Left ventricle myocardium inferior (tissue), 1 donor: ENCODE data around the gene TESK2. TPM values are rescaled to one million over a fixed set of nuclear protein-coding genes. Genes with fewer than 3 reads are reported as not detected.

Source experiments
- DNase-seq: peaks from one replicate; pipeline ENCODE4 v3.0.0-alpha.2; 2020
- H3K27ac ChIP-seq: fragments of 200-600 bp; replicated peaks from 2 replicates; pipeline ENCODE4 v1.8.0; 2021
- H3K27me3 ChIP-seq: fragments of 200-600 bp; 2 replicates; pipeline ENCODE4 v1.8.0; 2021; ENCODE audit warnings: low read depth
- H3K36me3 ChIP-seq: fragments of 200-600 bp; 2 replicates; pipeline ENCODE4 v1.8.0; 2021
- H3K4me1 ChIP-seq: fragments of 200-600 bp; 2 replicates; pipeline ENCODE4 v1.8.0; 2021
- H3K4me3 ChIP-seq: fragments of 200-600 bp; 2 replicates; pipeline ENCODE4 v1.8.0; 2021; ENCODE audit warnings: mild to moderate bottlenecking, moderate library complexity
- H3K9me3 ChIP-seq: fragments of 200-600 bp; replicated peaks from 2 replicates; pipeline ENCODE4 v1.8.0; 2021
- intact Hi-C: fragments of 100-400 bp; cut with micrococcal nuclease; formaldehyde crosslinking; loops from one replicate; pipeline ENCODE4 v1.11.0; 2022
- total RNA-seq: library from RNA; stranded (reverse); fragmentation: NEBNext Ultra II Directional; extraction: Animal tissue kit (Norgen Biotek cat#: 25700); gene quantifications from one replicate; pipeline ENCODE4 v1.2.1, GENCODE V29; 2021
- TF ChIP-seq, protein P1 (sequence below): fragments of 200-600 bp; IDR thresholded peaks from 2 replicates; pipeline ENCODE4 v1.8.0; 2021; ENCODE audit warnings: antibody characterized with exemption, mild to moderate bottlenecking, borderline replicate concordance
- donor health status: DM: no; HTN: yes; CAD: no; lungs with severe emphysema.

Gene TESK2
- total RNA-seq, 1 donor from 2014 or later = 1.4 TPM

- Histone ChIP-seq H3K27me3 (no peaks in the 10 kb centered on the region), H3K4me1 (peaks cover 40% of the 10 kb centered on the region), H3K36me3 (peaks cover 7% of the 10 kb centered on the region), H3K27ac (no peak overlapping the region), H3K9me3 (no peaks in the 10 kb centered on the region), H3K4me3 (no peak overlapping the region)
- TF ChIP-seq, protein P1, sequence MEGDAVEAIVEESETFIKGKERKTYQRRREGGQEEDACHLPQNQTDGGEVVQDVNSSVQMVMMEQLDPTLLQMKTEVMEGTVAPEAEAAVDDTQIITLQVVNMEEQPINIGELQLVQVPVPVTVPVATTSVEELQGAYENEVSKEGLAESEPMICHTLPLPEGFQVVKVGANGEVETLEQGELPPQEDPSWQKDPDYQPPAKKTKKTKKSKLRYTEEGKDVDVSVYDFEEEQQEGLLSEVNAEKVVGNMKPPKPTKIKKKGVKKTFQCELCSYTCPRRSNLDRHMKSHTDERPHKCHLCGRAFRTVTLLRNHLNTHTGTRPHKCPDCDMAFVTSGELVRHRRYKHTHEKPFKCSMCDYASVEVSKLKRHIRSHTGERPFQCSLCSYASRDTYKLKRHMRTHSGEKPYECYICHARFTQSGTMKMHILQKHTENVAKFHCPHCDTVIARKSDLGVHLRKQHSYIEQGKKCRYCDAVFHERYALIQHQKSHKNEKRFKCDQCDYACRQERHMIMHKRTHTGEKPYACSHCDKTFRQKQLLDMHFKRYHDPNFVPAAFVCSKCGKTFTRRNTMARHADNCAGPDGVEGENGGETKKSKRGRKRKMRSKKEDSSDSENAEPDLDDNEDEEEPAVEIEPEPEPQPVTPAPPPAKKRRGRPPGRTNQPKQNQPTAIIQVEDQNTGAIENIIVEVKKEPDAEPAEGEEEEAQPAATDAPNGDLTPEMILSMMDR = no peak
- intact Hi-C loops = no loop called here
- no peak for DNase-seq
These were observed 12.7 kb upstream of the TESK2 start for GRCh38 chr1:45503462-45504360.

DNA sequence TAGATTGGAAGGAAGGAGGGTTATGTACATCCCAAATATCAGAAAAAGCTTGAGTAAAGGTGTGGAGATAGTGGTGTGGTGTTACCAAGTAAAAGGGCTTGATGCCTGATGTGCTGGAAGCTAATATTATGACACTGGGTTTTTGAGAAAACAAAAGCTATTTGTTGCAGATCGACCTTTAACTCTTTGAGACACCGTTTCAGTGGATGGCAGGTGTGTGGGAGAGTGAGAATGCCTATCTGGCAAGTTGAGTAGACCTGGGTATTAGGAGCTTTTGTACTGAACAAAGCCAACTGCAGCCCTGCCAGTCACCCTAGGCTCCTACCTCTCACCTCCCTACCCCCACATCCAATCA, 10.5 kb upstream of the TESK2 start:
- Histone ChIP-seq H3K27me3 (no peaks in the 10 kb centered on the region), H3K4me1 (peaks cover 25% of the 10 kb centered on the region), H3K27ac (peak overlapping the region; percentile 88), H3K36me3 (no peaks in the 10 kb centered on the region), H3K4me3 (peak overlapping the region; percentile 77), H3K9me3 (no peaks in the 10 kb centered on the region)
- TF ChIP-seq, protein P1 = no peak
- intact Hi-C loops = no loop called here
- no peak for DNase-seq

- H3K27me3 ChIP-seq = no peaks in the 10 kb centered on the region
- no peaks in the 10 kb centered on the region for H3K36me3 ChIP-seq
- intact Hi-C loops = loop anchor here (10.0 kb wide), 1 partner anchor 485 kb away; the partner anchor contains the start of genes HECTD3 and UROD
- no peaks in the 10 kb centered on the region for H3K9me3 ChIP-seq
- H3K4me1 ChIP-seq = peaks cover 25% of the 10 kb centered on the region
- TF ChIP-seq, protein P1 = no peak
- H3K27ac ChIP-seq = peak overlapping the region; percentile 66
- H3K4me3 ChIP-seq = peak overlapping the region; percentile 77
- DNase-seq = no peak
These were observed 8.4 kb upstream of the TESK2 start for GRCh38 chr1:45499415-45499769.

GRCh38 chr1:45498279-45498678, 7.3 kb upstream of the TESK2 start:
- H3K27ac ChIP-seq = no peak overlapping the region
- no peaks in the 10 kb centered on the region for H3K36me3 ChIP-seq
- intact Hi-C loops = loop anchor here (10.0 kb wide), 1 partner anchor 483 kb away; the partner anchor contains the start of genes HECTD3 and UROD
- H3K4me1 ChIP-seq = peaks cover 25% of the 10 kb centered on the region
- H3K27me3 ChIP-seq = no peaks in the 10 kb centered on the region
- no peak for DNase-seq
- H3K4me3 ChIP-seq = no peak overlapping the region
- H3K9me3 ChIP-seq = no peaks in the 10 kb centered on the region
- TF ChIP-seq, protein P1 = no peak

DNA sequence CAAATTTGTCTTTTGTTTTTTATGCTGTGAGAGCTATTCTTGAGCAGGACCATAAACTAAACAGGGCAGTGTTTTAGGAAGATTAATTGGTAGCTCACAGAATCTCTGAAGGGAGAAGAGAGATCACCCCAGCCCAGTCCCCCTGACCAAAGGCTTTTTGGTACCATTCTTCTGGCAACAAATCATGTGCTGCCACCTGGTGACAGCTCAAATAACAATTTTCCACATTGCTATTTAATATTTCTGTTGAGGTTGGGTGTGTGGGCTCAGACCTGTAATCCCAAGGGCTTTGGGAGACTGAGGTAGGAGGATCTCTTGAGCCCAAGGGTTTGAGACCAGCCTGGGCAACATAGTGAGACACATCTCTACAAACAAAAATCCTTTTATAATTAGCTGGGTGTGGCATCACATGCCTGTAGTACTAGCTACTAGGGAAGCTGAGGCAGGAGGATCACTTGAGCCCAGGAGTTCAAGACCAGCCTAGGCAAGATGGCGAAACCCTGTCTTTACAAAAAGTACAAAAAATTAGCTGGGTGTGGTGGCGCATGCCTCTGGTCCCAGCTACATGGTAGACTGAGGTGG, 2.2 kb upstream of the TESK2 start:
- Histone ChIP-seq H3K4me1 (peaks cover 23% of the 10 kb centered on the region), H3K27me3 (no peaks in the 10 kb centered on the region), H3K36me3 (no peaks in the 10 kb centered on the region), H3K4me3 (no peak overlapping the region), H3K27ac (no peak overlapping the region), H3K9me3 (no peaks in the 10 kb centered on the region)
- intact Hi-C loops = loop anchor here (2.0 to 10.0 kb wide), 2 partner anchors 132 to 478 kb away; partner anchors contain the start of genes HECTD3 and UROD
- DNase-seq = no peak
- TF ChIP-seq, protein P1 = peak; percentile 69
